Stimulated activated CD8-positive, alpha-beta memory T cell treated with anti-CD3 and anti-CD28 coated beads, Interleukin-15, amount 100 ng/mL, for 48 hours (primary cell): Measurements from ENCODE around the gene ELL3.

Source experiments
- DNase-seq, 2 donors: peaks; one replicate each; pipeline ENCODE4 v3.0.0-alpha.2; 2020; ENCODE audit warnings: low read depth in 2 of 2

ELL3 gene

DNA sequence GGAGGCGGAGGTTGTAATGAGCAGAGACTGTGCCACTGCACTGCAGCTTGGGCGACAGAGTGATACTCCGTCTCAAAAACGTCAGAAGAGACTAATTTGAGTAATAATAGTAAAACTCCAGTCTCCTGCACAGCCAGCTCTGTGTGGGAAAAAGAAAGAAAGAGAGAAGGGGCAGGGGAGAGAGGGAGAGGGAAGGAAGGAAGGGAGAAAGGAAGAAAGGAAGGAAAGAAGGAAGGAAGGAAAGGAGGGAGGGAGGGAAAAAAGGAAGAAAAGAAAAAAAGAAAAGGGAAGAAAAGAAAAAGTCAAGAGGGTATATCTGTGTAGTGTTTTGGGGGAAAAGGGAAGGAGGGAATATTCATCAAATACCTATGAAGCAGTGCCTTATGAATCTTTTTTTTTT, 53.6 kb downstream of the ELL3 start:
- DNase-seq, result no peak
